ENCODE measurements around the gene CH25H. TPM values are rescaled to one million over a fixed set of nuclear protein-coding genes. Genes with fewer than 3 reads are reported as not detected.
A peak's percentile ranks its signal among the peaks of the same experiment; 100 is the strongest.

CH25H gene
- total RNA-seq, 2 donors from 2014 or later = 0.44 to 1.2 TPM

DNA sequence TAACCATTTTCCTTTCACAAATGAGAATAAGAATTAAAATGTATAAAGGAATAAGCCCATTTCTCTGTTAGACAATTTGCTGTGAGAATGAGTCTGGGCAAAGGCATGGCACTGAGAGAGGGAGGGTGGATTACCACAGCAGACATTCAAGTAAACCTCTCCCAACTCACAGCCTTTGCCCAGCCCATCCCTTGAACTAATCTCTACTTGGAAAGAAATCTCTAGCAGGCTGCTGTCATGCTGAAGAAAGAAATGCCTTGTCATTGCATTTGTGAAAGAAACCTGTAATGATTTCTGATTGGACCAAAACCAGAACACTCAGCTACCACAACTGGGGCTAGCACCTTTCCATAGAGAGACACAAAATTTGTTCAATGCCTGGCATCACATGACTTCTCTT is 39.2 kb downstream of the CH25H start:
- DNase-seq (no peak), ATAC-seq (peak in 1 of 2 donors; percentile 62)
- intact Hi-C loops (cut with DNase I) = no loop called here

DNA sequence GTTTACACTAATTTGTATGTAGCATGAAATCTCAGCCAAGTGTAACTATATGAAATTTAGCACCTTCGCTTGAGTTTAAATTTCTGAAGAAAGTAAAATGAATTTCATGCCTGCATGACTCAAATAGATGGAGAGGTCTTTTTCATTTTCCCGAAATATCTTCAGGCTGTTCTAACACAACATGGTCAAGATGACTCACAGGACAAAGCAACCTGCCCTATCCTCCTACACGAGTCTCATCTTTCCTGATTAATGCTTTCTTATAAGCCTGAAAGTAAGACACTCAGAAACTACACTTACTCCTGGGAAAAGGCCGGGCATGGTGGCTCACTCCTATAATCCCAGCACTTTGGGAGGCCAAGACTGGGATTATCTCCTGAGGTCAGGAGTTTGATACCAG is 41.2 kb downstream of the CH25H start:
- ATAC-seq (peak in 1 of 2 donors; percentile 33), DNase-seq (no peak)
- intact Hi-C loops (cut with DNase I) = no loop called here

DNA sequence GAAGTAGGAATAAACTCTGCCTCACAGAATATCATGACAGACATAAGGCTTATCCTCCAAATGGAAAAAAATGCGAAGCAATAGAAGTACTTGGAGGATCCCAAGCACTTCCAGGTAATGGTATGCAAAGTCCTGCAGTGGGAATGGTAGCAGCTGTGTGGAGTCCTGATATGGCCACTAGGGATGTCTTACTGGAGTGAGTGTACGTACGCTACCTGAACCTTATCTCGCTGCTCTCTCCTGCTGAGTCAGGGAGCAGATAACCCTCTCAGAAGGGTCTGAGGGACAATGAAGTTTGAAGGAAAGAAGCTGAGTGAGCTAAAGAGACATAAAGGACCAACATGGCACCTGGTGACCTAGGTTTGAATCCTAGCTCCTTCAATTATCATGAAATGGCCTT is 42.2 kb downstream of the CH25H start:
- intact Hi-C loops (cut with DNase I) = no loop called here
- no peak for ATAC-seq
- DNase-seq = no peak

DNA sequence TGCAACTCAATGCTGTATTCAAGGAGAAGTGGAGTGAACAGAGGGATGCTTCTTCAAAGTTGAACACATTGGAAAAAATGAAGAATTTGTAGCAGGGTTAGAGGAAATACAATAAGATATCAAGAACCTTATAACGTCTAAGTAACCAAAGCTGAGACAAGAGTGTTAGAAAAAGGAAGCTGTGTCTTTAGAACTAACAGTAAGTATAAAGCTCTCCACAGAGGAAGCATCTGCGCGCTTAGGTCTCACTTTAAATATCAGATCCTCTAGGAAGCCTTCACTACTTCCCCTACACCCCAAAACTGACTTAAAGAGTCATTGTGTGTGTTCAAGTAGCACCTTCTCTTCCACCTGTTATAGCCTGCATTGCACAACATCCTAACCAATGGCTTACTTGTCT is 43.0 kb downstream of the CH25H start:
- peak; percentile 45 to 49 for ATAC-seq
- intact Hi-C loops (cut with DNase I) = no loop called here
- DNase-seq = no peak

DNA sequence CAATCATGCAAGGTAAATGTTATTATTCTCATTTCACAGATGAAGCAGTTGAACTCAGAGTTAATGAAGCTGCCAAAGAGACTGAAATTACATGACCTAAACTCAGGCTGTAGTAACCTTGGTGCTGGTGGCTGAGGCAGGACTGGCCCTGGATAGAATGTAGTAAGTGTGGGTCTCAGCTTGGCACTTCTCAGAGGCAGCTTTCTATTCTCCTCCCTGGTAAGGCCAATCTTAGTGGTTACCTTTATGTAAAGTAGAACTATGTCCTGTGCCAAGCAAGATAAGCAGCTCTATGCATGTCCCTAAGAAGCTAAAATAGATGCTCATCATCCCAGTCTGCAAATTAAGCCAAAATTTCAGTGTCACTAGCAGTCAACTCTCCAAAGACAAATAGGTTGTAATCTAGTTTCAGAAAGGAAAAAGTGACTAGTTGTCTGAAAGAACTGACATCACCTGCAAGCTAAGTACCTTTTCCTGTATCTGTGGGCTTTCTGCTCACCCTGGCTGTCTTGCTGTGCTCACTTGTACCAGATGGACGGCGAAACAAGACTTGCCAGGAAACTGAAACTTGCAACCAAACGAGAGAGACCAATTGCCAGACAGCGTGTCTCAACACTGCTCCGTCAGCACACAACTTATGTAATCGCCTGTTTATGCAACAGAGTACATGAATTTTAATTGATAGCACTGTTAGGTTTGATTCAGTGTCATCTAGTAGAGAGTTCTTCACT is 43.7 kb downstream of the CH25H start:
- peak; percentile 67 to 88 for ATAC-seq
- intact Hi-C loops (cut with DNase I) = no loop called here
- peak; percentile 31 for DNase-seq

DNA sequence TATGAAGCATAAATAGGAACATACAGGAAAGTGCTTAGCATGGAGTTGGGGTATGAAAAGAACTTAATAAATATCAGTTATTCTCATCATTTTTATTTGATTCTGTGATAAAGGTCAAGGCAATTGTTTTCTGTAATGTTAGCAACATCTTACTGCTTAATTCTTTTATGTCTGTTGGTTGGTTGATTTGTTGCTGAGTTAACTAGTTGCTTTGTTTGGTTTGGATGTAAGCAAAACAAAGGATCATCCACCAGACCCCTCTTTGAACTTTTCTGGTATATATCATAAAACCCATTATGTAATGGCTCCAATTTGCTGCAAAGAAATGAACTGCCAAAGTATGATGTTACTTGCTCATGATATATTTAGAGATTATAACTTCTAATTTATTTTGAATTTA is 44.5 kb downstream of the CH25H start:
- intact Hi-C loops (cut with DNase I) = no loop called here
- no peak for ATAC-seq

DNA sequence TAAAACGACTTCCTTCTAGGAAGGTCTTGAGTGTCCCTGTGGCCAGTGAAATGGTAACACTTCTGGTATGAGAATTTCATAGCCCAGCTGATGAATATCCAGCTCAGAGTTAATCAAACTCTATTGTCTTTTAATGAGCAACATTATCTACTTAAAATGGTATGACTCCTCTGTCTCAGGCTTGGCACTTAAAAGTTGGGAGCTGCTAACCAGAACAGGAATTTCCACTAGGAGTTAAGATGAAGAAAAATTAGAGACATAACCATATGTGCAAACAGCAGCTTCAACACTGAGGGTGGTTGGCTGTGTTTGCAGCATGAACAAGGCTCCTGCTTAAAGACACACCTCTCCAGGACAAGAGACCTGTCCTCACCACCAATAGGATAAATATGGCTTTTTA is 46.8 kb downstream of the CH25H start:
- intact Hi-C loops (cut with DNase I) = no loop called here
- DNase-seq (no peak), ATAC-seq (no peak)

More for the DNA sequence above, 44.5 kb downstream of the CH25H start:
- DNase-seq = no peak

DNA sequence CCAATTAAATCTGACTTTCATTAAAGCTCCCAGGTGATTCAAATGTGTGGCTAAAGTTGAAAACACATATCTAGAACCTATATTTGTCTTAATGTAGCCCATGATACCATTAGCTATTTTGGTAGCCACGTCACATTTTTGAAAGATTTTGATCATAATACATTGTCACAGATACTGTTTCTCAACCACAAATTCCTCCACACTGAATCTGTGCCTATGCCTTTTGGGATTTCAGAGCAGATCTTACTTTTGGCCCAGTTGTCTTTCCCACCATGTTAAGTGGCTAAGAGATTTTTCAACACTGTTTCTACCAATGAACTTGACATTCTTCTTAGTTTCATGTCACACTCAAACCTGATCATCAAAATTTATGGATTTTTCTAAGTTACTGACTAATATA is 47.4 kb downstream of the CH25H start:
- intact Hi-C loops (cut with DNase I) = no loop called here
- no peak for ATAC-seq
- DNase-seq = no peak

DNA sequence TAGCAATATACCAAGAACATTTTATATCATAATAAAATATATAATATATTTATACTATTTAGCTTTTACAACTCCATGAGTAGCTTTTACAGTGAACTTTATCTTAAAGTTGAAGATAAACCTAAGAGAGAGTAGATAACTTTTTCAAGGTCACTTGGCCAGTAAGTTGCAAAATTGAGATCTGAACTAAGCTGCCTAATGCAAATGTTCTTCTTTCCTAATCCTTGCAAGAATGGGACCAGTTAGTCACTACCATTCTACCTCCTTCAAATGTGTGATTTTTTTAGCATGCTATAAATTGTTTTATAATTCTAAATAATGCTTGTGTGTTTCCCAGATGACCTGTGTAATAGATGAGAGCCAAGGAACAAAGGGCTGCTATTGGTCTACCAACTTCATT is 47.8 kb downstream of the CH25H start:
- intact Hi-C loops (cut with DNase I) = no loop called here
- no peak for DNase-seq
- no peak for ATAC-seq

DNA sequence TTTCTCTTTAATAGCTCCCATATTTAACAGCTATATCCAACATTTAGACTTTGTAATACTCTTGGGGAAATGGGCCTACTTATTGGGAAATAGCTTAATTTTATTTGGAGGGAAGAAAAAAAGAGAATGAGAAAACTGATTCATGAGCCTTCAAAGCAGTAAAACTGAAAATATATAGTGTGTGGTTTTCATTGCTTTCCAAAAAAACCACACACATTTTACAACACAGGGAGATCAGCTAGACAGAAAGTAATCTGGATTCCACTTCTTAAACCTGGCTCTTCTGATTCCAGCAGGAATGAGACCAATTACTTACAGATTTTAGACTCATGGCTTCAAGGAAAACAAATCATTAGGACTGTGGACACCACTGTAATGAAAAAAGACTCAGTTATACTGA is 48.7 kb downstream of the CH25H start:
- ATAC-seq (no peak), DNase-seq (no peak)
- intact Hi-C loops (cut with DNase I) = no loop called here

DNA sequence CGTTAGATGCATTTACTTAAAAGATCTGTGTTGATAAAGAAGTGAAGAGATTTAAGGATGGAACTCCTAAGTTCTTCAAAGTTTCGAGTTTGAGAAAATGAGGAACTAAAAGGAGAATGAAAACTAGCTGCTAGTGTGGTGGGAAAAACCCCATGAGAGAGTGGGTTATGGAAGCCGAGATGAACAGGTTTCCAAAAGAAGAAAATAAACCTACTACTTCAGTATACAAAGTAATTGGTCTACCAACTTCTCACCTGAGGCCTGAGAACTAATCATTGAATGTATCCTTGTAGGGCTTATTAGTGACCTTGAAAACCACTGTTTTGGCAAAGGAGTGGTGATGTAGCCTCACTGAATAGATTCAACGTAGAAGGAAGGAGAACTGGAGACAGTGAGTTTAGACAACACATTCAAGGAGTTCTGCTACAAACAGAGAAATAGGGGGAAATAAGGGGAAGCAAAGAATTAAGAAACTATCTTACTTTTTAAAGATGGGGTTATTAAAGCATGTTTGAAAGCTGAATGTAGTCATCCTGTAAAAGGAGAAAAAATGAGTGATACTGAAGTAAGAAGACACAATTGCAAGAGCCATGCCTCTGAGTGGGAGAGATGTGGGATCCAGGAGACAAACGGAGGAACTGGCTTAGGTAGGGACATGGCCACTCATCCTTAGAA is 50.8 kb downstream of the CH25H start:
- intact Hi-C loops (cut with DNase I) = no loop called here
- no peak for ATAC-seq
- no peak for DNase-seq

Other genes with a start within 250 kb of the CH25H start
- gene FAS, start 216.5 kb downstream of the CH25H start, total RNA-seq = 1 to 10 TPM; 6.6 to 8.1 TPM
- gene LIPA, start 44.5 kb upstream of the CH25H start, total RNA-seq = 10 to 100 TPM; 35.8 to 45.7 TPM
- gene IFIT2, start 94.7 kb upstream of the CH25H start, total RNA-seq = 1 to 10 TPM; 3.5 to 4.6 TPM
- 10 to 100 TPM in 1 of 2 donors, 1 to 10 TPM in 1; 8.6 to 19.9 TPM for gene IFIT3, start 120.7 kb upstream of the CH25H start, total RNA-seq
- gene IFIT1B, start 170.7 kb upstream of the CH25H start, total RNA-seq = not detected
- gene IFIT1, start 185.3 kb upstream of the CH25H start, total RNA-seq = 10 to 100 TPM; 15.3 to 20.6 TPM
- 10 to 100 TPM; 10.1 to 14.5 TPM for gene IFIT5, start 207.3 kb upstream of the CH25H start, total RNA-seq